Endothelial cell of umbilical vein (primary cell): Measurements from ENCODE around the gene HCFC1R1. TPM values are rescaled to one million over a fixed set of nuclear protein-coding genes. Genes with fewer than 3 reads are reported as not detected.

Experiments used
- BruUV-seq: library from RNA; stranded (reverse); fragments of 400-500 nt; replicated peaks from 2 replicates; lab custom pipeline; 2021; lab: Mats Ljungman, UMichigan
- CTCF ChIA-PET: fragments of 300-600, 350-600 bp; sonication (Branson Sonifier 250); formaldehyde crosslinking; loops from one replicate; lab custom pipeline; 2021; ENCODE audit warnings: antibody characterized with exemption, inconsistent platforms; lab: Charles Lee
- POLR2A ChIA-PET: fragments of 300-600, 350-600 bp; sonication (Branson Sonifier 250); formaldehyde crosslinking; loops from one replicate; lab custom pipeline; 2021; ENCODE audit warnings: antibody characterized with exemption, inconsistent platforms; lab: Charles Lee
- DNase-seq: peaks from one replicate; pipeline ENCODE4 v3.0.0-alpha.2; 2011; ENCODE audit warnings: low read depth, low spot score
- FAIRE-seq: peaks from 2 replicates; lab custom pipeline; 2011; peaks lifted over from hg19 to GRCh38; lab: Jason Lieb, UNC
- H2AFZ ChIP-seq: 2 replicates; pipeline ENCODE4 v1.6.0; 2012; ENCODE audit warnings: low read depth, low read length, control low read depth, inconsistent platforms
- H3K27ac ChIP-seq: 2 replicates; pipeline ENCODE4 v1.5.1; 2011; ENCODE audit warnings: low read depth, mild to moderate bottlenecking, control low read depth, low read length, moderate library complexity; ENCODE audit not compliant: insufficient read depth
- H3K27me3 ChIP-seq, 2 experiments: 2 replicates each; pipeline versions ENCODE4 v1.6.0 to v1.6.1; 2011; ENCODE audit warnings: low read length in 2 of 2, mixed read lengths in 1 of 2; ENCODE audit not compliant: control insufficient read depth in 2 of 2, insufficient read depth in 2 of 2
- H3K36me3 ChIP-seq, 2 experiments: 2 replicates in 1 of 2; 3 replicates in 1 of 2; pipeline ENCODE4 v1.5.1; 2011; ENCODE audit warnings: low read length in 2 of 2, mild to moderate bottlenecking in 1 of 2, moderate library complexity in 1 of 2; ENCODE audit not compliant: control insufficient read depth in 2 of 2, insufficient read depth in 2 of 2; ENCODE audit errors: extremely low read depth in 1 of 2
- H3K4me1 ChIP-seq: 3 replicates; pipeline ENCODE4 v1.5.1; 2011; ENCODE audit warnings: mild to moderate bottlenecking, low read length; ENCODE audit not compliant: control insufficient read depth, insufficient read depth; ENCODE audit errors: extremely low read depth
- H3K4me2 ChIP-seq: 2 replicates; pipeline ENCODE4 v1.6.1; 2011; ENCODE audit warnings: low read length, control low read depth, mixed read lengths; ENCODE audit not compliant: insufficient read depth
- H3K4me3 ChIP-seq, 3 experiments: fragments of 200-600 bp in 1 of 3; sonication (generic), shearing (Covaris generic) in 1 of 3; replicated peaks in 1 of 3; 2 replicates each; pipeline ENCODE4 v1.5.1; 2011 to 2016; ENCODE audit warnings: control low read depth in 3 of 3, low read length in 3 of 3, mild to moderate bottlenecking in 2 of 3, inconsistent platforms in 1 of 3, low read depth in 1 of 3, moderate library complexity in 1 of 3; ENCODE audit not compliant: insufficient read depth in 1 of 3
- H3K79me2 ChIP-seq: 2 replicates; pipeline ENCODE4 v1.6.0; 2012; ENCODE audit warnings: low read length, inconsistent platforms; ENCODE audit not compliant: control insufficient read depth, insufficient read depth
- H3K9ac ChIP-seq: replicated peaks from 2 replicates; pipeline ENCODE3; 2011; ENCODE audit warnings: low read length, control low read depth; ENCODE audit not compliant: insufficient read depth; ENCODE audit errors: extremely low read depth
- H3K9me1 ChIP-seq: replicated peaks from 3 replicates; pipeline ENCODE4 v1.6.0; 2011; ENCODE audit warnings: mild to moderate bottlenecking, low read length; ENCODE audit not compliant: control insufficient read depth, insufficient read depth; ENCODE audit errors: extremely low read depth
- H3K9me3 ChIP-seq: replicated peaks from 2 replicates; pipeline ENCODE4 v1.5.1; 2012; ENCODE audit warnings: low read length, inconsistent platforms; ENCODE audit not compliant: control insufficient read depth, insufficient read depth
- H4K20me1 ChIP-seq: replicated peaks from 2 replicates; pipeline ENCODE3; 2011; ENCODE audit warnings: mild to moderate bottlenecking, low read length; ENCODE audit not compliant: control insufficient read depth, insufficient read depth; ENCODE audit errors: extremely low read depth
- CTCF ChIP-seq, 2 donors: IDR thresholded peaks; 1 replicate in 1 of 2; 2 replicates in 1 of 2; pipeline ENCODE4 v1.5.1; 2011; ENCODE audit warnings: low read length in 2 of 2, mild to moderate bottlenecking in 2 of 2, moderate library complexity in 2 of 2, control low read depth in 1 of 2, inconsistent platforms in 1 of 2, low read depth in 1 of 2; ENCODE audit not compliant: insufficient read depth in 1 of 2; ENCODE audit errors: extremely low read depth in 1 of 2
- EZH2 ChIP-seq: IDR thresholded peaks from 2 replicates; pipeline ENCODE4 v1.6.1; 2012; ENCODE audit warnings: borderline replicate concordance, low read depth, mild to moderate bottlenecking, moderate library complexity, low read length, inconsistent platforms; ENCODE audit not compliant: severe bottlenecking
- FOS ChIP-seq: IDR thresholded peaks from 2 replicates; pipeline ENCODE4 v1.6.1; 2011; ENCODE audit warnings: mild to moderate bottlenecking, low read length, moderate library complexity, borderline replicate concordance; ENCODE audit not compliant: insufficient read depth
- GATA2 ChIP-seq: IDR thresholded peaks from 2 replicates; pipeline ENCODE4 v1.7.0; 2011; ENCODE audit warnings: low read depth, mild to moderate bottlenecking, moderate library complexity, mixed read lengths, low read length; ENCODE audit not compliant: insufficient read length, insufficient read depth
- JUN ChIP-seq: IDR thresholded peaks from 2 replicates; pipeline ENCODE4 v1.6.1; 2011; ENCODE audit warnings: borderline replicate concordance, low read depth; ENCODE audit not compliant: insufficient read length, insufficient read depth
- MAX ChIP-seq: IDR thresholded peaks from 2 replicates; pipeline ENCODE4 v1.6.1; 2011; ENCODE audit not compliant: insufficient read depth, insufficient read length
- MYC ChIP-seq: IDR thresholded peaks from one replicate; pipeline ENCODE4 v1.6.1; 2011; ENCODE audit warnings: mild to moderate bottlenecking, low read depth, low read length
- POLR2A ChIP-seq: IDR thresholded peaks from 2 replicates; pipeline ENCODE4 v1.6.1; 2012; ENCODE audit warnings: low read depth, mild to moderate bottlenecking, control low read depth, low read length
- POLR2AphosphoS5 ChIP-seq: IDR thresholded peaks from 2 replicates; pipeline ENCODE4 v1.6.1; 2012; ENCODE audit warnings: low read depth, mild to moderate bottlenecking, control low read depth, low read length, moderate library complexity; ENCODE audit not compliant: insufficient read depth
- dilution Hi-C: fragments of 300-500 bp; cut with MboI; formaldehyde crosslinking; loops from one replicate; pipeline ENCODE4 v1.15.0; 2019; ENCODE audit warnings: low sequenced_read_pairs; ENCODE audit not compliant: extremely low pct_ligation_motif_present
- intact Hi-C: fragments of 100-400 bp; cut with micrococcal nuclease; formaldehyde crosslinking; loops from one replicate; pipeline ENCODE4 v1.10.0; 2022
- polyA plus RNA-seq, 4 experiments: library from polyadenylated mRNA; depleted of rRNA in 3 of 4; stranded (reverse) in 3 of 4; unstranded in 1 of 4; fragments of >200 nt; gene quantifications; 2 replicates each; pipeline versions ENCODE4 v1.2.1 to v1.2.3, GENCODE V29; 2011 to 2012; ENCODE audit warnings: missing spikeins in 1 of 4
- total RNA-seq: library from RNA; stranded (reverse); gene quantifications from 2 replicates; pipeline ENCODE4 v1.2.3, GENCODE V29; 2021

Gene HCFC1R1
- total and polyA plus RNA-seq, 2 donors (not counting 3 experiments of a cell fraction or from before 2014, with no cell fraction given), result 28.7 to 49.3 TPM

- no peaks in the 10 kb centered on the region for H3K9me3 ChIP-seq
- dilution Hi-C loops, result no loop called here
- DNase-seq (no peak), FAIRE-seq (no peak)
- H3K4me3 ChIP-seq, result peak overlapping the region in 1 of 3 experiments; percentile 10
- H3K4me2 ChIP-seq, result peak overlapping the region; percentile 60
- ChIA-PET CTCF (interaction anchor here (3.3 to 3.6 kb wide), 2 partner anchors 15 to 25 kb away, joined by 13 to 97 read pairs; partner anchors contain the start of gene TNFRSF12A), POLR2A (interaction anchor here (2.1 kb wide), 1 partner anchor 16 kb away, joined by 16 read pairs; the partner anchor contains the start of gene TNFRSF12A)
- H3K27me3 ChIP-seq, result no peaks in the 10 kb centered on the region
- no TSS peak for BruUV-seq
- TF ChIP-seq CTCF (IDR thresholded peaks at IDR 0.05; ENCODE audit: extremely low read depth in 1 of 2, insufficient read depth in 1 of 2, low read depth in 1 of 2, low read length in 2 of 2) (no peak), MAX (no peak), EZH2 (no peak), POLR2AphosphoS5 (no peak), FOS (no peak), MYC (no peak), GATA2 (no peak), POLR2A (no peak), JUN (no peak)
- H4K20me1 ChIP-seq, result no peaks in the 10 kb centered on the region
- H3K9ac ChIP-seq, result no peak overlapping the region
- H3K79me2 ChIP-seq, result no peaks in the 10 kb centered on the region
- no peaks in the 10 kb centered on the region for H3K36me3 ChIP-seq
- intact Hi-C loops, result loop anchor here (1.0 kb wide), 1 partner anchor 15 kb away; the partner anchor contains the start of gene TNFRSF12A
- no peaks in the 10 kb centered on the region for H3K9me1 ChIP-seq
- no peak overlapping the region for H3K27ac ChIP-seq
- peak overlapping the region; percentile 42 for H2AFZ ChIP-seq
- peaks cover 16% of the 10 kb centered on the region for H3K4me1 ChIP-seq
Observed at GRCh38 chr16:3004781-3005284, 18.9 kb downstream of the HCFC1R1 start.
